ENCODE measurements around the gene FOXE3.

Gene FOXE3

GRCh38 chr1:47443530-47444296, 27.6 kb downstream of the FOXE3 start:
- TF ChIP-seq CTCF (IDR thresholded peaks at IDR 0.05; ENCODE audit: low read depth, low read length): no peak
- H3K4me3 ChIP-seq (ENCODE audit: low read depth, low read length): no peak overlapping the region

GRCh38 chr1:47444297-47444561, 28.1 kb downstream of the FOXE3 start:
- peak overlapping the region; percentile 38 for H3K4me3 ChIP-seq (ENCODE audit: low read depth, low read length)
- no peak for TF ChIP-seq CTCF (IDR thresholded peaks at IDR 0.05; ENCODE audit: low read depth, low read length)

- no peak for TF ChIP-seq CTCF (IDR thresholded peaks at IDR 0.05; ENCODE audit: low read depth, low read length)
- peak overlapping the region; percentile 38 for H3K4me3 ChIP-seq (ENCODE audit: low read depth, low read length)
These were observed 28.7 kb downstream of the FOXE3 start for GRCh38 chr1:47444562-47445465.

GRCh38 chr1:47445823-47446550, 29.9 kb downstream of the FOXE3 start:
- H3K4me3 ChIP-seq (ENCODE audit: low read depth, low read length): no peak overlapping the region
- TF ChIP-seq CTCF (IDR thresholded peaks at IDR 0.05; ENCODE audit: low read depth, low read length): no peak

- TF ChIP-seq CTCF (IDR thresholded peaks at IDR 0.05; ENCODE audit: low read depth, low read length): no peak
- no peak overlapping the region for H3K4me3 ChIP-seq (ENCODE audit: low read depth, low read length)
These were observed 32.6 kb downstream of the FOXE3 start for GRCh38 chr1:47448462-47449222.

GRCh38 chr1:47449822-47450552, 33.9 kb downstream of the FOXE3 start:
- peak; percentile 38; the same call in 1 of the 2 replicates for TF ChIP-seq CTCF (IDR thresholded peaks at IDR 0.05; ENCODE audit: low read depth, low read length)
- H3K4me3 ChIP-seq (ENCODE audit: low read depth, low read length): no peak overlapping the region
